ENCODE results near the gene ANO10.
"Not testable (repeated sequence)": the region's sequence is repeated elsewhere in the genome, so short reads cannot be mapped to it uniquely, and the experiment has no call there.

ANO10 gene

DNA sequence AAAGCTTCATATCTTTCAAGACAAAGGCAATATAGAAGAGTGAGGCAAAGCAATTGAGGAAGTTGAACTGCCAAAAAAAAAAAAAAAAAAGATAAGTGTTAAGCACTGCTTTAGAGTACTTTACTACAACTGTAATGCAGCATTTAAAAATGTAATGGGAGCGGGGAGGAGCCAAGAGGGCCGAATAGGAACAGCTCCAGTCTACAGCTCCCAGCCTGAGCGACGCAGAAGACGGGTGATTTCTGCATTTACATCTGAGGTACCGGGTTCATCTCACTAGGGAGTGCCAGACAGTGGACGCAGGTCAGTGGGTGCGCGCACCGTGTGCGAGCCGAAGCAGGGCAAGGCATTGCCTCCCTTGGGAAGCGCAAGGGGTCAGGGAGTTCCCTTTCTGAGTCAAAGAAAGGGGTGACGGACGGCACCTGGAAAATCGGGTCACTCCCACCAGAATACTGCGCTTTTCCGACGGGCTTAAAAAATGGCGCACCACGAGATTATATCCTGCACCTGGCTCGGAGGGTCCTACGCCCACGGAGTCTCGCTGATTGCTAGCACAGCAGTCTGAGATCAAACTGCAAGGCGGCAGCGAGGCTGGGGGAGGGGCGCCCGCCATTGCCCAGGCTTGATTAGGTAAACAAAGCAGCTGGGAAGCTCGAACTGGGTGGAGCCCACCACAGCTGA lies 56.0 kb downstream of the ANO10 start:
- not testable (repeated sequence) for DNase-seq

GRCh38 chr3:43559961-43560360 lies 61.9 kb downstream of the ANO10 start:
- DNase-seq: no peak

GRCh38 chr3:43558171-43558570 lies 63.6 kb downstream of the ANO10 start:
- no peak for DNase-seq

DNA sequence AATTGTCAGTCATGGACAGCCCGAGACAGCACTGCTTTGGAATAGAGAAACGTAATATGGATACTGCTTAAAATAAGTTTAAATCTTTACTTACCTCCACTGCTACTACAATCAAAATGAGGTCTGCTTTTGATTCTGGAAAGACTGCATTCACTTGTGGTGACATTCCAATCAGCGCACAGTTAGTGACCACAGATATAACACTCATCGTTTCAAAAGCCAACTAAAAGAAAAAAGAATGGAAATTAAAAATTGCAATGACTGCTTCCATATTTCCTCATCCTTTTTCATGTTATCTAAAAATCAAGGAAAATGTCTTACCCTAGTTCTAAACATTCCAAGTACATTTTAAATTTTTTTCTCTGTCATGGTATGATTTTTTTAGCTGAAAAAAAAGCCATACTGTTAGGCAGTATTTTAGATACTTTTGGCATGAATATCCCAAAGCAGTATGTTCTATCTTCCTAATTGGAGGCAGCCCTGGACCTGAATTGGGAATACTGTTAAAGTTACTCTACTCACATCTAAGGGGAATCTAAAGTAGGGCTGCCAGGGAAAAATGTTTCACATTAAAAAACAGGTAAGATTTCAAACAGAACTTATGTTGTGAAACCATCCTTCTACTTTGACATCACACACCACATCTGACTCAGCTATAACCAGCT lies 72.1 kb downstream of the ANO10 start:
- DNase-seq: no peak

GRCh38 chr3:43544277-43544676 lies 77.5 kb downstream of the ANO10 start:
- peak in 1 of 5 donors; percentile 52 for DNase-seq

GRCh38 chr3:43542328-43543043 lies 79.3 kb downstream of the ANO10 start:
- no peak for DNase-seq

- no peak for DNase-seq
Observed at GRCh38 chr3:43540624-43541023, 81.2 kb downstream of the ANO10 start.

GRCh38 chr3:43539321-43539720 lies 82.5 kb downstream of the ANO10 start:
- DNase-seq: no peak

GRCh38 chr3:43537225-43537624 lies 84.6 kb downstream of the ANO10 start:
- no peak for DNase-seq

DNA sequence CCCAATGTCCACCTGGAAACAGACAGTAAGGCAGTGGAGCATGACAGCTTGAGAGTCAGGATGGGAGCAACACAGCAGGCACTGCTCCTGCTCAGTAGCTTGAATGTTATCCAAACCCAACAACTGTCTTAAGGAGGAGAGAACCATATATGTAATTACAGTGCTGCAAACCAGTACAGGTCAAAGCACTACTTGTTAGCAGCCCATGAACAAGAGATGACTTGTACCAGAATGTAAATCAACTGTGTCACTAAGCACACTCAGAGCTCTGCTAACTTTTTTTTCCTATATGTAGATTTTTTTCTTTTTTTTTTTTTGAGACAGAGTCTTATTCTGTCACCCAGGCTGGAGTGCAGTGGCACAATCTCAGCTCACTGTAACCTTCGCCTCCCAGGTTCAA lies 87.1 kb downstream of the ANO10 start:
- DNase-seq: no peak

GRCh38 chr3:43533009-43533408 lies 88.8 kb downstream of the ANO10 start:
- no peak for DNase-seq

DNA sequence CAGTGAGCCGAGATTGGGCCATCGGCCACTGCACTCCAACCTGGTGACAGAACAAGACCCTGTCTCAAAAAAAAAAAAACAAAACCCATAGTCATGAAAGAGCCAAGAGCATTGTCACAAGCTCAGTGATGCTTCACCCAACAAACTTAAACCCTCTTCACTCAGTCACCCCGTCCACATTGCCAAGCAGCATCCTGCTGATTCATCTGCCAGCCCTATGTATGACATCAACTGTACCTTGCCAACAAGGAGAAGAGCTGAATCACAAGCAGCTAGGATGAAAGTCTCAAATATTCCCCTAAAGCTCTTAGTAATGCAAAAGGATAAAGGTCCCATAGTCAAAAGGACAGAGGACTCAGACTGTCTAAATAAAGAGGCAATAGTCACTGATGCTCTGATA lies 90.0 kb downstream of the ANO10 start:
- DNase-seq: no peak

DNA sequence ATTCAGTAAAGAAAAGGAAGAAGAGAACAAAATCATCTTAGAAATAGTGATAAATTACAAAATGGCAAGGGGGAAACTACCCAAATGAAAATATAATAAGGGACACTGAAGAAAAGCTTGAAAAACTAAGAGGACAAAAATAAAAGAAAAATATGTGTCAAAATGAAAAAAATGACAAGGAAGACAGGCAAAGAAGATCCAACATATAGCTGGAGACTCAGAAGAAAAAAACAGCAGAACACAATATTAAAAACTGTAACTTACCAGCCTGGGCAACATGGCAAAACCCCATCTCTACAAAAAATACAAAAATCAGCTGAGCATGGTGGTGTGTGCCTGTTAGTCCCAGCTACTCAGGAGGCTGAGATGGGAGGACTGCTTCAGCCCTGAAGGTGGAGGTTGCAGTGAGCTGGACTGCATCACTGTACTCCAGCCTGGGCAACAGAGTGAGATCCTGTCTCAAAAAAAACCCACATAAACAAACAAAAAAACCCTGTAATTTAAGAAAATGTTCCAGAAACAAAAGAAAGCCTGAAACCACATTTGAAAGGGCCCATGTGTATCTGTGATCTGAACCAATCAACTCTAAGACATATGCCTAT lies 93.2 kb downstream of the ANO10 start:
- no peak for DNase-seq

GRCh38 chr3:43526956-43527355 lies 94.9 kb downstream of the ANO10 start:
- DNase-seq: no peak

DNA sequence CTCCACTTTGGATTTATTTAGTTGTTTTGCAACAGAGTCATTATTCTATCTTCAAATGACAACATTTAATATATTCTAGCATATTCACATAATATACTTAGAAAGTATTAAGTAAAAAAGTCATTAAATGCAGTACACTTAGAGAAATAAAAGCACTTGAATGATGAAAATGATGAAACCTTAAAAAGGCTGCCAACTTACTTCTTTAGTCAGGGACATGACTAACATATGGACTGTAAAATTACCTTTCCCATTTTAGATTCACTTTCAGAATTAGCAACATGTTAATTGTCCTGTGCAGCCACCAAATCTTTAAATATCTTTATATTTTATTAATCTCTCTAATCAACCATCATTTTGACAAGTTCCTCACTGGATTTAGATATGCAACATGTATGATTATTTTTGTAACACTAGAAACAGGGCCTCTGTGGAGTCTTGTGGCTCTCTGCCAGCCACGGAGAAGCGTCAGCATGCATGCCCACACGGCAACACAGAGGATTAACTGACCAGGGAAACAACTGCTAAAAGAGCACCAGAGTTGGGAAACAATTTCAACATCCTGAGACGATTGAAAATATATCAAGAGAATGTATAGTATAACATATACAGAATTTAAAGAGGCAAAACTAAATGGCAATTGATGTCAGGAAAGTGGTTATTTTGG lies 95.7 kb downstream of the ANO10 start:
- no peak for DNase-seq

GRCh38 chr3:43525386-43525785 lies 96.4 kb downstream of the ANO10 start:
- DNase-seq: no peak

- peak in 1 of 5 donors; percentile 84 for DNase-seq
Observed at GRCh38 chr3:43523454-43524053, 98.3 kb downstream of the ANO10 start.

DNA sequence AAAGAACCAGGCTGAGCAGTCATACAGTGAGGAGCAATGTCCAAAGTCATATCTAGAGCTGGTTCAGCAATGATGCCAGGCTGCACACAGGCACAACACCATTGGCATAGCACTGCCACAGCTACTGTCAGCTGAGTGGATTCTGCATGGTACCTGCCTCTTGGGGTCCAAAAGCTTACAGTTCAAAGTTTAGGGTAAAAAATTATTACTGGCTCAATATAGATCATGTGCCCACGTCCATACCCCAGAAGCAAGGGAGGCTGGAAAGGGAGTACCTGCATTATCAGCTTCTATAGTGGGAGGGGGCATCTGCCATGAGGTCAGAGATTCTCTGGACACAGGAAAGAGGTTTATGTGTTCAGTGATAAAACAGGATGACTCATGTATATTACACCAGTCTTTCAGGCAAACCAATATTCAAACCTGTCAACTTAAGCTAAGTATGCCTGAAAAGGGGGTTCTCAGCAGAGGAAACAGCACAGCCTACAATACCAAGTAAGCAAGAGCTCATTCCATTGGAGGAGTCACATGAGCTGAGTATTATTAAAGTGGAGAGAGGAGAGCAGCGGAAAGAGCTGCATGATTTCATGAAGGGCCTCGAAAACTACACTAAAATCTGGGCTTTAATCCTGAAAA lies 99.0 kb downstream of the ANO10 start:
- DNase-seq: peak in 1 of 5 donors; percentile 24

DNA sequence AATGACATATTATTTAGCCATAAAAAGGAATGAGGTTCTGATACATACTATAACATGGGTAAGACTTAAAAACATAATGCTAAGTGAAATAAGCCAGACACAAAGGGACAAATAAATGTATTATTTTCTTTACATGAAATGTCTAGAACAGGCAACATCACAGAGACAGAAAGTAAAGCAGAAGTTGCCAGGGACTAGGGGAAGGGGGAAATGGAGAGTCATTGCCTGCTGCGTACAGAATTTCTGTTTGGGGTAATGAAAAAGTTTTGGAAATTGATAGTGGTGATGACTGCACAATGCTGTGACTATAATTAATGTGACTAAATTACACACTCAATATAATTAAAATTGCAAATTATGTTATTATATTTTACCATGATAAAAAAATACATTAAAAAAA lies 99.9 kb downstream of the ANO10 start:
- DNase-seq: no peak

- DNase-seq: not testable (repeated sequence)
Observed at GRCh38 chr3:43518515-43518914, 103.3 kb downstream of the ANO10 start.

- DNase-seq: no peak
Observed at GRCh38 chr3:43515970-43516635, 105.7 kb downstream of the ANO10 start.
